ENCODE measurements around the gene CHRM3.
"Not testable (repeated sequence)": the region's sequence is repeated elsewhere in the genome, so short reads cannot be mapped to it uniquely, and the experiment has no call there.

Gene CHRM3

GRCh38 chr1:239354231-239354630 lies 32.1 kb upstream of the CHRM3 start:
- no peak overlapping the region for H3K4me3 ChIP-seq (ENCODE audit: low read depth, low read length)
- TF ChIP-seq CTCF (IDR thresholded peaks at IDR 0.05; ENCODE audit: low read depth, low read length), result no peak

GRCh38 chr1:239357867-239358266 lies 28.5 kb upstream of the CHRM3 start:
- TF ChIP-seq CTCF (IDR thresholded peaks at IDR 0.05; ENCODE audit: low read depth, low read length), result no peak
- H3K4me3 ChIP-seq (ENCODE audit: low read depth, low read length), result no peak overlapping the region

- H3K4me3 ChIP-seq (ENCODE audit: low read depth, low read length), result no peak overlapping the region
- TF ChIP-seq CTCF (IDR thresholded peaks at IDR 0.05; ENCODE audit: low read depth, low read length), result no peak
Observed at GRCh38 chr1:239361403-239361802, 25.0 kb upstream of the CHRM3 start.

- TF ChIP-seq CTCF (IDR thresholded peaks at IDR 0.05; ENCODE audit: low read depth, low read length), result no peak
- H3K4me3 ChIP-seq (ENCODE audit: low read depth, low read length), result no peak overlapping the region
Observed at GRCh38 chr1:239363930-239364329, 22.4 kb upstream of the CHRM3 start.

GRCh38 chr1:239367196-239367810 lies 19.1 kb upstream of the CHRM3 start:
- TF ChIP-seq CTCF (IDR thresholded peaks at IDR 0.05; ENCODE audit: low read depth, low read length), result no peak
- H3K4me3 ChIP-seq (ENCODE audit: low read depth, low read length), result no peak overlapping the region

- no peak for TF ChIP-seq CTCF (IDR thresholded peaks at IDR 0.05; ENCODE audit: low read depth, low read length)
- H3K4me3 ChIP-seq (ENCODE audit: low read depth, low read length), result no peak overlapping the region
Observed at GRCh38 chr1:239368436-239369109, 17.8 kb upstream of the CHRM3 start.

- not testable (repeated sequence) for H3K4me3 ChIP-seq (ENCODE audit: low read depth, low read length)
Observed at GRCh38 chr1:239370869-239371268, 15.5 kb upstream of the CHRM3 start.

GRCh38 chr1:239382666-239383065 lies 3.7 kb upstream of the CHRM3 start:
- no peak overlapping the region for H3K4me3 ChIP-seq (ENCODE audit: low read depth, low read length)
- TF ChIP-seq CTCF (IDR thresholded peaks at IDR 0.05; ENCODE audit: low read depth, low read length), result no peak
